ENCODE data around the gene SSR3.
"Not testable (repeated sequence)": the region's sequence is repeated elsewhere in the genome, so short reads cannot be mapped to it uniquely, and the experiment has no call there.

The SSR3 gene

GRCh38 chr3:156575641-156576040, 20.7 kb upstream of the SSR3 start:
- FAIRE-seq, result no peak

DNA sequence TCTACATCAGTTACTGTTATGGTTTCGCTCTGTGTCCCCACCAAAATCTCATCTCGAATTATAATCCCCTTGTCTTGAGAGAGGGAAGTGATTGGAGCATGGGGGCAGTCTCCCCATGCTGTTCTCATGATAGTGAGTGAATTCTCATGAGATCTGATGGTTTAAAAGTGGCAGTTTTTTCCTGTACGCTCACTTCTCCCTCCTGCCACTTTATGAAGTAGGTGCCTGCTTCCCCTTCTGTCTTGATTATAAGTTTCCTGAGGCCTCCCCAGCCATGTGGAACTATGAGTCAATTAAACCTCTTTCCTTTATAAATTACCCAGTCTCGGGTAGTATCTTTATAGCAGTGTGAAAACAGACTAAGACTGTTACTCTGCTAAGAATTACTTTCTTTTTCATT, 15.0 kb upstream of the SSR3 start:
- FAIRE-seq, result not testable (repeated sequence)

- FAIRE-seq, result not testable (repeated sequence)
These were observed 14.1 kb upstream of the SSR3 start for GRCh38 chr3:156569016-156569415.

DNA sequence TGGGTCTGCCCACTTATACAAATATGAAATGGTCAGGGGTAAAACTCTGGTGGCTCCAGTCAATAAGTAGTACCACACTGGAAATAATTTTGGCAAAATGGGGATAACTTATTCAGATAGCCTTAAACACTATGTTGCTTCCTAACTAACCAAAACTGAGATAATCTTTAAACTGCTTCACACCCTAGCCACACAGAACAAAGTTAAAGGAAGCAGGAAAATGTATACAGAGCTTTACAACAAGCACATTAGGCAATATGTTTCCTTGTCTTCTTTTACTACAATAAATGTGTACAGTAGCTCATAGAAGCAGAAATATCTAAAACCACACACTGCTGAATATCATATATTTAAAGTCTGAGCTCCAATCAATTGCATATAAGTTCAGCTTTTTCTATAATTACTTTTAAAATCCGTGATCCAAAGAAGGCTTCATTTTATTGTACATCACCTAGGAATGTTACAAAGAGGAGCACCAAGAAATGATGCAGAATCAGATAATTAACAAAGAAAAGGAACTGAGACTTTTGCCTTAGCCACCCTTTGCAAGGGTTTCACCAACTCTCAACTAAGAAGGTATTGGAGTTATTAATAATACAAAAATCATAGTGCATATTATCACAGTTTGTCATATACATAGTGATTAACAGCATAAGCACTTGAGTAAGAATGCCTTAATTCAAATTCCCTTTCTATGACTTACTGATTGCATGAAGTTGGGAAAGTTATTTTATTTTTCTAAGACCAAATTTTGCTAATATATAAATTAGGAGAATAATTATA, 9.2 kb upstream of the SSR3 start:
- no peak for FAIRE-seq

DNA sequence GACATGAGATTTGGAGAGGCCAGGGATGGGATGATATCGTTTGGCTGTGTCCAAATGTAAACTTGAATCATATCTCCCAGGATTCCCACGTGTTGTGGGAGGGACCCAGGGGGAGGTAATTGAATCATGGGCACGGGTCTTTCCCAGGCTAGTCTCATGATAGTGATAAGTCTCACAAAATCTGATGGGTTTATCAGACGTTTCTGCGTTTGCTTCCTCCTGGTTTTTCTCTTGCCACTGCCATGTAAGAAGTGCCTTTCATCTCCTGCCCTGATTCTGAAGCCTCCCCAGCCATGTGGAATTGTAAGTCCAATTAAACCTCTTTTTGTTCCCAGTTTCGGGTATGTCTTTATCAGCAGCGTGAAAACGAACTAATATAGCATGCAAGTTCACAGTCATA, 7.6 kb upstream of the SSR3 start:
- FAIRE-seq, result not testable (repeated sequence)

- no peak for FAIRE-seq
These were observed 6.6 kb upstream of the SSR3 start for GRCh38 chr3:156561533-156561932.

- no peak for FAIRE-seq
These were observed 4.4 kb upstream of the SSR3 start for GRCh38 chr3:156559321-156559720.

DNA sequence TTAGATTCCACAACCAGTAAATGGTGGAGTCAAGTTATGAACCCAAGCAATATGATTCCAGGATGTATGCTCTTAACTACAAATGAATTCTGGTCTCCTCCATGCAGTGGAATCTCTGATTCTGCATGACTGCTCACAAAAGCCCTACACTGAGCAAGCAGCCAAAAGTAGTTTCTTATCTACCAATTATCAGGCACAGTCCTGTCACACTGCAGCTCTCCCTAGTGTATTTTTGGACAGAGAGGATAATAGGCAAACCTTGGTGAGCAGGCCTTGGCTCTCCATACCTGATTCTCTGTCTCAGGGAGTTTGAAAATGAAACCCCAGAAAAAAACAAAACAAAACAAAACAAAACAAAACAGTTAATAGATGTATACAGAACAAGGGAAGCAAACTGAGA, 3.5 kb upstream of the SSR3 start:
- FAIRE-seq, result no peak

- no peak for FAIRE-seq
These were observed 439 bp downstream of the SSR3 start for GRCh38 chr3:156554515-156554841.

GRCh38 chr3:156553705-156554356, 1.1 kb downstream of the SSR3 start:
- FAIRE-seq, result no peak

GRCh38 chr3:156552973-156553372, 1.9 kb downstream of the SSR3 start:
- no peak for FAIRE-seq

- FAIRE-seq, result no peak
These were observed 3.2 kb downstream of the SSR3 start for GRCh38 chr3:156551746-156552145.

GRCh38 chr3:156551261-156551660, 3.7 kb downstream of the SSR3 start:
- FAIRE-seq, result no peak

- no peak for FAIRE-seq
These were observed 6.0 kb downstream of the SSR3 start for GRCh38 chr3:156548902-156549301.

GRCh38 chr3:156548041-156548687, 6.8 kb downstream of the SSR3 start:
- FAIRE-seq, result no peak

GRCh38 chr3:156547637-156548036, 7.3 kb downstream of the SSR3 start:
- no peak for FAIRE-seq

DNA sequence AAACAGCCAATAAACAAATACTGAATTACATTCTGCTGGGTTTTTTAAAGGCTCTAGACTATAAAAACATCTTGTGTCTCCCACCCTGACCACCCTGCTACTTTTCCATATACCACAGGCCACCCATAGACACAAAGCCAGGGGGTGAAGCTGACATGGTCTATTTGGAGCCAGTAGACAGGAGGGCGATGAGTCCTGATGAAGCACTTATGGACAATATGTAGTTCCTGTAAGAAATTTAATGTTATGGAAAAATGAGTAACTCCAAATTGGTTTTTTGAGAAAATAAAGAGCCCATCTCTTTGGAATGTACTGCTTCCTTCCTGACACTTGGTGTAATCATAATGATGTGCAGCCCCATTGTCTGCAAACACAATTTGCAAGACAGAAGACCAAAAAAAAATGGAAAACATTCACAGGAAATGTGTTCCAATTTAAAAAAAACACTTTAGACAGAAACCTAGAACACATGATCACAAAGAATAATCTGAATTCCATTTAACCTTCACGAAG, 11.8 kb downstream of the SSR3 start:
- no peak for FAIRE-seq

DNA sequence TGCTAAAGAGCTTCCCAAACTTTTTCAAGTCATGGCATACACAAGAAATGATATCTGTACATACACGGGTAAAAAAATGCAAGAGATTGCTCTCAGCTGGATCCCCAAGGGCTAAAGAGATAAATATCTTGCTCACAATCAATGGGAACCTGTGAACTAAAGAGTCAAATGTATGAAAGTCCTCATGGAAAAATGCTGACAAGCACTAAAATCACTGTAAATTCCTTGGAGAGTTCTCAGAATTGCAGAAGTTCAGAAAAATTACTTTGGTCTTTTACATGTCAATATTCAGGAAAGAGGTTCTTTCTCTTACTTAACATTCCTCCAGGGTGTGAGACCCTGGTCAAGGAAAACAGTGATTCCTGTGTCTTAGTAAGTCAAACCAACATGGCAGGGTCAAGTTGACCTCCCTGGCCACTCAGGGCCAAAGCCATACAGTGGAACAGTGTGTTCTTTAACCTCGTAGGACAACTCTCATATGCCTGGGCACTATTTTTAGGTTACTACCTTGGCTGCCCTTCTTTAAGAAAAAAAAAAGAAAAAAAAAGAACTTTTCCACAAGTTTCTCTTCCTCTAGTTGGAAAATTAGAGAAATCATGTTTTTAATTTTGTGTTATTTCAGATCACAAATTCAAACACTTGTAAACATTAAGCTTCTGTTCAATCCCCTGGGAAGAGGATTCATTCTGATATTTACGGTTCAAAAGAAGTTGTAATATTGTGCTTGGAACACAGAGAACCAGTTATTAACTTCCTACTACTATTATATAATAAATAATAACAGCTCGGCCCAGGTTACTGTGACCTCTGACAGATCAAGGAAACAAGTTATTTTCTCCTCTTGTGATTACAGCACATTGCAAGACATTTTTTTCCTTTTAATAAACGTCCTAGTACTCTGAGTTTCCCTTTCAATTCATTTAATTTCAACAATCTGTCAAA, 12.5 kb downstream of the SSR3 start:
- no peak for FAIRE-seq

DNA sequence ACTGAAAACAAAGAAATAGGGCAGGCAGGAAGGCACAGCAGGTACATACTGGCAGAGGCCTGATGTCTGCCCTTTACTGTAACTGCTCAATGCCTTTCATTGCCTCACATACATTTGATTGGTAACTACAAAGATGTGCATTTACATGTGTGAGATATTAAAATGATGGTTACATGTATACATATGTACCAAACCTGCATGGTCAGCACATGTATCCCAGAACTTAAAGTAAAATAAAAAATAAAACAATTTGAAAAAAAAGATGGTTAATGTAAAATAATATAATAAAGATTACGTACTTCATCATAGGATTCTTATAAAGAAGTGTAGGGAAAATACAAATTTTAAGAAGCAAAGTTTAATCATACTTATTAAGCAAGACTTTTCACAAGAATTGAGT, 15.1 kb downstream of the SSR3 start:
- FAIRE-seq, result no peak

- no peak for FAIRE-seq
These were observed 15.9 kb downstream of the SSR3 start for GRCh38 chr3:156539051-156539450.

DNA sequence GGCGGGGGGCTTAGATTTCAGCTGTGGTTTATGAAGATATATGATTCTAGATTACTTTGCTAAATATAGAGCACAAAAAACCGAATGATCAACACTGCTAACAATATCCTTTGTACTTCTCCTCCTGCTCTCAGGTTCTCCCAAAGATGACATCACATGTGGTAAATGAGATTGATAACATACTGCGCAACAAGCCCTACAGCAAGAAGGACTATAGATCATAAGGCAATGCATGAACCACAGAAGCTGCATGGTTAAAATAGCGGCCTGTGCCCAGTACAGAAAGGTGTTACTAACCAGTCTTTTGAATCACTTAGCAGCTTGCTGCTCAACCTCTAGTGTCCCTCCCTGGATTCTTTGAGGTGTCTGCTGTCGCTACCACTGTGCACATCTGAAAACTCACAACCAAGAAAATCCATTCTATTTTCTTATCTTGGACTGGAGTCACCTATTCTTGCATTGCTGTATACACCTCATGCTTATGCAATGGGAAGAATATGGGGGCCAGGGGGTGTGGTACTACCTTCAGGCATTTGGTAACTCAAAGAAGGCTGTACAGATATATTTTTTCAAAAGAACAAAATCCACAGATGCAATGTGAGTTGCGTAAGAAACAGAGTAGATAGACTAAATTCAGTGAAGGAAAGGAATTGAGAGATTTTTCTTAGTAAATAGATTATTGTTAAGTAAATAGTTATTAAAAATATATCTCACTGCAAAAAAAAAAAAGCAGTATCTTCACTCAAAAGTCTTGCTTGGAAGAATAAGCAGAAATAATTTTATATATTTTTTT, 18.2 kb downstream of the SSR3 start:
- no peak for FAIRE-seq

DNA sequence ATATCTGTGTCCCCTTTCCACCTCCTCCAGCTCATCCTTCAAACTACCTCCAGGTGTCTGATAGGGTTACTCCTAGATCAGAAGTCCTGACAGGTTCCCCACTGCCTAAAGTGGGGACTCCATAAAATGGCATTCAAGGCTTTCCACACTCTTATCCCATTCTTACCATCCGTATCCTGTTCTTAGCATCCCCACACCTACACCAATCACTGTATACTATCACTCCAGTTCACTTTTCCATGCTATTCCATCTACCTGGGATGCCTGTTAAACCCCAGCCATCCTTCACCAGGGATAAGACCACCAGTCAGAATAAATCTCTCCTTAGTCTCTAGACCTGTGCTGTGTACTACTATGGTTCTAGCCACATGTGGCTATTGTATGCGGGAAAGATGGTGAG, 19.1 kb downstream of the SSR3 start:
- no peak for FAIRE-seq
